Kidney (tissue), 14 donors: ENCODE measurements around the gene SLC25A48. TPM values are rescaled to one million over a fixed set of nuclear protein-coding genes. Genes with fewer than 3 reads are reported as not detected.

Experiments used
- DNase-seq, 5 donors: peaks; one replicate each; pipeline ENCODE4 v3.0.0-alpha.2; 2013 to 2020
- FAIRE-seq: peaks from 2 replicates; lab custom pipeline; 2012; peaks lifted over from hg19 to GRCh38; lab: Jason Lieb, UNC
- H3K27ac ChIP-seq, 2 donors: one replicate each; pipeline ENCODE4 v1.7.0; 2013; ENCODE audit warnings: low read depth in 2 of 2, low read length in 2 of 2, inconsistent platforms in 1 of 2
- H3K27me3 ChIP-seq: one replicate; pipeline ENCODE4 v1.7.1; 2013; ENCODE audit warnings: low read length, inconsistent platforms; ENCODE audit not compliant: control insufficient read depth, insufficient read depth
- H3K36me3 ChIP-seq, 3 donors: one replicate each; pipeline versions ENCODE4 v1.7.0 to v1.7.1; 2013; ENCODE audit warnings: low read length in 3 of 3, control low read depth in 1 of 3, inconsistent platforms in 1 of 3; ENCODE audit not compliant: insufficient read depth in 3 of 3, control insufficient read depth in 2 of 3
- H3K4me1 ChIP-seq, 3 donors: one replicate each; pipeline versions ENCODE4 v1.7.0 to v1.7.1; 2013; ENCODE audit warnings: low read length in 3 of 3, inconsistent platforms in 1 of 3, low read depth in 1 of 3; ENCODE audit not compliant: control insufficient read depth in 2 of 3, insufficient read depth in 2 of 3
- H3K4me3 ChIP-seq, 3 donors: one replicate each; pipeline versions ENCODE4 v1.7.0 to v1.8.1; 2013; ENCODE audit warnings: low read length in 3 of 3, control low read depth in 1 of 3, inconsistent platforms in 1 of 3
- H3K9ac ChIP-seq, 3 donors: one replicate each; pipeline versions ENCODE4 v1.7.0 to v1.7.1; 2013; ENCODE audit warnings: low read length in 3 of 3, control low read depth in 1 of 3, inconsistent platforms in 1 of 3
- H3K9me3 ChIP-seq, 3 donors: one replicate each; pipeline versions ENCODE4 v1.7.0 to v1.7.1; 2013; ENCODE audit warnings: low read length in 3 of 3, control low read depth in 1 of 3, inconsistent platforms in 1 of 3; ENCODE audit not compliant: control insufficient read depth in 2 of 3, insufficient read depth in 1 of 3
- CTCF ChIP-seq: IDR thresholded peaks from 3 replicates; pipeline ENCODE4 v1.5.1; 2012; ENCODE audit warnings: mild to moderate bottlenecking, moderate library complexity, borderline replicate concordance; ENCODE audit not compliant: insufficient read depth; ENCODE audit errors: extremely low read depth
- intact Hi-C: fragments of 100-400 bp; cut with DNase I; formaldehyde crosslinking; loops from one replicate; pipeline ENCODE4 v1.11.1; 2022
- polyA plus RNA-seq: library from polyadenylated mRNA; stranded (reverse); fragments of 350-450 nt; fragmentation: Illumina TruSeq; extraction: RNeasy Lipid Tissue Mini Kit (QIAGEN cat#74804); gene quantifications from one replicate; pipeline ENCODE4 v1.2.3, GENCODE V29; 2014; ENCODE audit warnings: low read depth, low replicate concordance; ENCODE audit not compliant: insufficient read depth
- total RNA-seq: library from RNA; stranded (reverse); fragmentation: NEBNext Ultra II Directional; extraction: Animal tissue kit (Norgen Biotek cat#: 25700); gene quantifications from one replicate; pipeline ENCODE4 v1.2.1, GENCODE V29; 2021
- donor health status: control.
- donor health status: control.
- donor health status: control.
- donor health status: control.
- donor health status: control.
- donor health status: DM: yes; HTN: yes; CAD: no.
- donor health status: Normal renal cell carcinoma (clear cell type).

SLC25A48 gene
- total and polyA plus RNA-seq, 2 donors from 2014 or later, result 1.7 to 10.4 TPM

- H3K4me1 ChIP-seq, result peaks cover 0 to 2% (median 0%) of the 10 kb centered on the region in 3 donors
- H3K27me3 ChIP-seq, result no peaks in the 10 kb centered on the region
- no peak overlapping the region for H3K27ac ChIP-seq
- no peak overlapping the region for H3K4me3 ChIP-seq
- intact Hi-C loops, result no loop called here
- no peak for FAIRE-seq
- no peaks in the 10 kb centered on the region for H3K36me3 ChIP-seq
- peak in 1 of 5 donors; percentile 58 for DNase-seq
- H3K9me3 ChIP-seq, result no peaks in the 10 kb centered on the region
- no peak overlapping the region for H3K9ac ChIP-seq
- no peak for TF ChIP-seq CTCF
These were observed 56.8 kb downstream of the SLC25A48 start for GRCh38 chr5:135891268-135891667.

GRCh38 chr5:135891791-135892190 lies 57.3 kb downstream of the SLC25A48 start:
- no peaks in the 10 kb centered on the region for H3K9me3 ChIP-seq

GRCh38 chr5:135894276-135894675 lies 59.8 kb downstream of the SLC25A48 start:
- Histone ChIP-seq H3K9me3 (no peaks in the 10 kb centered on the region), H3K36me3 (no peaks in the 10 kb centered on the region), H3K27ac (no peak overlapping the region), H3K4me3 (no peak overlapping the region), H3K9ac (no peak overlapping the region), H3K4me1 (peaks cover 0 to 2% (median 0%) of the 10 kb centered on the region in 3 donors), H3K27me3 (no peaks in the 10 kb centered on the region)
- DNase-seq (peak in 1 of 5 donors; percentile 20), FAIRE-seq (no peak)
- TF ChIP-seq CTCF, result no peak
- intact Hi-C loops, result no loop called here

More at GRCh38 chr5:135891791-135892190, 57.3 kb downstream of the SLC25A48 start:
- H3K4me1 ChIP-seq, result peaks cover 0 to 2% (median 0%) of the 10 kb centered on the region in 3 donors
- TF ChIP-seq CTCF, result peak; percentile 20
- no peaks in the 10 kb centered on the region for H3K27me3 ChIP-seq
- H3K36me3 ChIP-seq, result no peaks in the 10 kb centered on the region
- H3K4me3 ChIP-seq, result no peak overlapping the region
- intact Hi-C loops, result no loop called here
- FAIRE-seq (no peak), DNase-seq (peak in 4 of 5 donors; percentile 51 to 78 (median 68))
- no peak overlapping the region for H3K9ac ChIP-seq
- no peak overlapping the region for H3K27ac ChIP-seq

- Histone ChIP-seq H3K9ac (no peak overlapping the region), H3K9me3 (no peaks in the 10 kb centered on the region), H3K27me3 (no peaks in the 10 kb centered on the region), H3K36me3 (no peaks in the 10 kb centered on the region), H3K4me1 (peaks cover 0 to 2% (median 0%) of the 10 kb centered on the region in 3 donors), H3K27ac (no peak overlapping the region), H3K4me3 (no peak overlapping the region)
- no peak for TF ChIP-seq CTCF
- FAIRE-seq (no peak), DNase-seq (no peak)
- intact Hi-C loops, result no loop called here
These were observed 60.3 kb downstream of the SLC25A48 start for GRCh38 chr5:135894789-135895188.
